ENCODE measurements around the gene RMDN2. TPM values are rescaled to one million over a fixed set of nuclear protein-coding genes. Genes with fewer than 3 reads are reported as not detected.
"Not testable (repeated sequence)": the region's sequence is repeated elsewhere in the genome, so short reads cannot be mapped to it uniquely, and the experiment has no call there.

The RMDN2 gene
- total RNA-seq, 1 experiment from 2014 or later: 9.6 TPM

GRCh38 chr2:37897511-37897910, 27.6 kb upstream of the RMDN2 start:
- no peak for DNase-seq (ENCODE audit: low read depth)

DNA sequence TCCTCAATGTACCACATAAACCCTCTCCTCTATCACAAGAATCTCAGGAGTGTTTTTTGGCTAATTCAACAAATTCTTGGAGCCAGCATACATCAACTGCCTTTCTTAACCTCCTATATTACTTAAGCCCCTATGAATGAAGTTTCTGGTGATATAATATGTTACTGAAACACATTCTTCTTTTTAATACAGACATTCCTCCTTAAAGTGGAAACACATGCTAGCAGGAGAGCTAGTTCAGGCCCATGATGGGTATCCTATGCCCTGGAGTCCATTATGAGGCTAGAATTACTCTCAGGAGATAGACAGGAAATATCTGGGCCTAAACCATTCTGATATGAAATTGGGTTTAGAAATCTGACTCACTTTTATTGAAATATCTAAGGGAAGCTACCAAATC, 26.6 kb upstream of the RMDN2 start:
- DNase-seq (ENCODE audit: low read depth): no peak

DNA sequence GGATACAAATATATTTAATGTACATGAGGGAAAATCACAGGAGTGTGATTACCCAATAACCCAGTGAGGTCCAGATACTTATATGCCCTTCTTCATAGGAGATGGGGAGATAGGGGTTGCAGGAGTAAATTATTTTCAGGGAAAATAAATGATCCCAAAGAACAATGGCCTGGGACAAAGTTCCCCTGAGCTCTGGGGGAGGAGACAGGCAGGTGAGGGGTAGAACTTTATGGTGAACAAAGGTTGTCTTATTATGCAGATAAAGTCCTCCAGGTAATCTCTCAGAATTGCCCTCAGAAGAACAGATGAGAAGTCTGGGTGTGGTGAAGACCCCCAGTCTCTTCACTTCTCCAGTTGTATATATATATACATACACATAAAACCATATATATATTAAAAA, 22.1 kb upstream of the RMDN2 start:
- DNase-seq (ENCODE audit: low read depth): no peak

DNA sequence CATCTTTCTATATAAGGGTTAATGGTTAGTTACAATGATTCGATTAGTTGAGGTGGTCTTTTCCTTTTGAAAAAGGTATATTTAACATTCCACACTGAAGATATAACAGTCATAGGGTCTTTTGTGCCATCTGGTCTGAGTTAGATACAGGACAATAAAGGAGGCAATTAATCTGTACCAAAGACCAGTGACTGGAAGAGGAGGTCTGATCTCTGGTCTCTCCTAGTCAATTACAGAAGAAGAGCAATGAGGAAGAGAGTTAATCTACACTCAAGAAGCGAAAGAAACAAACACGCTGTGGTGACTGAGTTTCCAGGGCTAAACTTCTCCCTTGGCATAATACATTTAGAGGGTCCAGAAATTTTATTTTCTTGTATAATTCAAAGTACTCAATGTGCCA, 20.7 kb upstream of the RMDN2 start:
- DNase-seq (ENCODE audit: low read depth): no peak

GRCh38 chr2:37904993-37905392, 20.1 kb upstream of the RMDN2 start:
- no peak for DNase-seq (ENCODE audit: low read depth)

- no peak for DNase-seq (ENCODE audit: low read depth)
Measured at GRCh38 chr2:37906131-37906530, 19.0 kb upstream of the RMDN2 start.

GRCh38 chr2:37907501-37908225, 17.4 kb upstream of the RMDN2 start:
- no peak for DNase-seq (ENCODE audit: low read depth)

DNA sequence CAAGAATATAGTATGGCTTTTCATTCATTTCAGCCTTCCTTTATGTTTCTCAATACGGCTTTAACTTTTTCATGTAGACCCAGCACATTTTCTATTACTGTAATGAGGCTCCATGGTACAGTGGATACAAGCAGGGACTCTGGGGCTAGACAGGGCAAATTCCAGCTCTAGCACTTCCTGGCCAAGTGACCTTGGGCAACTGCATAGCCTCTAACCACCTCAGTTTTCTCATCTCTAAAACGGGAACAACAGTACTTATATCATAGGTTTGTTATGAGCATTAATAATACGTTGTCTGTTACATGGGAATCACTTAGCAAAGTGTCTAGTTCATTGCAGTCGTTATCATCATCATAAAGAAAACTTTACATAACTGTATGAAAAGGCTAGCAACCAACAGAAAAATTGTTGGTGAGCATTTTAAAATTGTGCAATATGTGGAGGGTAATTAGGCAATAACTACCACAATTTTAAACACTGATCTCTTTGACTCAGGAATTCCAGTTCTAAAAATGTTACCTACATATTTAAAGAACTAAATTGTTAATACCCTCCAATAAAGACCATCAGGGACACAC, 13.7 kb upstream of the RMDN2 start:
- DNase-seq (ENCODE audit: low read depth): no peak

- DNase-seq (ENCODE audit: low read depth): no peak
Measured at GRCh38 chr2:37912056-37912455, 13.0 kb upstream of the RMDN2 start.

GRCh38 chr2:37912616-37913015, 12.5 kb upstream of the RMDN2 start:
- DNase-seq (ENCODE audit: low read depth): no peak

DNA sequence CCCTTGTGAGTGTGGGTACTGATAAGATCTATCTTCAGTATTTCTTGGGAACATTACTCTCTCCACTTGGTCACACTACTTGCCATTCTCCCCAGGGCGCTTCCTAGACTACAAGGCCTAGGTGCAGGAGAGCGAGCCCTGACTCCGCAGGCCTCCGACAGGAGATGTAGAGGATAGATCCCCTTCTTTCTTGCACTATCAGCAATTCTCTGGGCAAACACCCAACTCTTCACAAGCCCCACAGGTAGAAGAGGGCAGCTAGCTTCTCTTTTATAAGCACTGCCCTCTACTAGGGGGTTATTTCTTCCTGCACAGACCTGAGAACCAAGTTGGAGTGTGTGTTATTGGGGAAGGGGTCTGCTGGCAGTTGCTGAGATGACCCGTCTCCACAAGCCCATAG, 10.7 kb upstream of the RMDN2 start:
- DNase-seq (ENCODE audit: low read depth): no peak

DNA sequence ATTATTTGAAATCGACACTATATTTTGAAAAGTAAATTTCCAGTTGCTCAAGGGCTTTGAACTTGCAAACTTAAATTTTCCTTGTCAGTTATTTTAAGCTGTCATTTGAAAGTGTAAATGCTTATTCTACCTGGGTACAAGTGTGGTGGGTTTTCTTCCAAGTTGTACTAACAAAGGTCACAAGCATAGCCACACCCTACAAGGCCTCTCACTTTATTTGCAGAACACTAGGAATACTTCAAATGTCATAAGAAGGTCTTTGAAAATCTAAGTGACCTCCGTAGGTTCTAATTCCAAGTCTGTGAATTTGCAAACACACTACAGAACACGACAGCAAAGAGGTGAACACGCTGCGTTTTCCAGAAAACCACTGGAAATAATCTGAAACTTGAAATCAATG, 9.3 kb upstream of the RMDN2 start:
- DNase-seq (ENCODE audit: low read depth): no peak

GRCh38 chr2:37916512-37917082, 8.5 kb upstream of the RMDN2 start:
- DNase-seq (ENCODE audit: low read depth): peak; percentile 54

DNA sequence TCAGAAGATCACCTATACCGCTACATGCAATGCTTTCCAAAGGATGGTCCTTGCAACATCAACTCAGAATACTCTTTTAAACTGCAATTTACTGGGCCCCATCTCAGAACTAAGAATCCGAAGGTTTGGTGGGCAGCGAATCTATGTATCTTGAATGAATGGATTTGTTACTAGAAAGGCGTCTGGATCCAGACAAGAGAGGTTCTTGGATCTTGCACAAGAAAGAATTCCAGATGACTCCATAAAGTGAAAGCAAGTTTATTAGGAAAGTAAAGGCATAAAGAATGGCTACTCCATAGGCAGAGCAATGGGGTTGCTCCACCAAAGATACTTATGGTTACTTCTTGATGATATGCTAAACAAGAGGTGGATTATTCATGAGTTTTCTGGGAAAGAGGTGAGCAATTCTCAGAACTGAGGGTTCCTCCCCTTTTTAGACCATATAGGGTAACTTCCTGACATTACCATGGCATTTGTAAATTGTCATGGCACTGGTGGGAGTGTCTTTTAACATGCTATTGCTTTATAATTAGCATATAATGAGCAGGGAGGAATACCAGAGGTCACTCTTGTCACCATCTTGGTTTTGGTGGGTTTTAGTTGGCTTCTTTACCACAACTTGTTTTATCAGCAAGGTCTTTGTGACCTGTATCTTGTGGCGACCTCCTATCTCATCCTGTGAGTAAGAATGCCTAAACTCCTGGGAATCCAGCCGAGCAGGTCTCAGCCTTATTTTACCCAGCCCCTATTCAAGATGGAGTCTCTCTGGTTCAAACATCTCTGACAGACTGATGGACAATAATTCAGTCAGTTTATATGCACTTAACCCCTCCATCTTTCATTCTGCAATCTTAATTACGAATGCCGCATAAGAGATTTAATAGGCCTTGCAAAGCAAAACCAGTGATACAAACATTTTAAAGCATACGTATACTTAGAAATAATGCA, 7.5 kb upstream of the RMDN2 start:
- no peak for DNase-seq (ENCODE audit: low read depth)

DNA sequence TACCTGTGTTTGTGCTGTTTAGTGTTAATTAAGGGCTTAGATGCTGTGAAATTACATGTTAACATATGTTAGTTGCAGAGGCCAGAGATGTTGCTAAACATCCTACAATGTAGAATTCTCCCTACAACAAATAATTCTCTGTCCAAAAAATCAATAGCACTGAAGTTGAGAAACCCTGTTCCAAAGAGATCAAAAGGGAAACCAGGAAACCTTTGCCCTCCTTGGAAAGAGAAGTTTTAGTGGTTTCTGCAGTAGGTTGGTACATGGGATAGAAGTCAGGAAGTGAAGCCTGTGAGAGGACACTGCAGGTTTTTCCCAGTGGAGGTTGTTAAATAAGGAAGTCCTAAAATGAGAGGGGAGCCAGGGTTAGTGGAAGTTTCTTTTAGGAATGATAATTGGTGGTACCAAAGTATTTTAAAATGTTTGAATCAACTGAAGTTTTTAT, 6.3 kb upstream of the RMDN2 start:
- DNase-seq (ENCODE audit: low read depth): no peak

- peak; percentile 23 for DNase-seq (ENCODE audit: low read depth)
Measured at GRCh38 chr2:37919631-37920032, 5.5 kb upstream of the RMDN2 start.

DNA sequence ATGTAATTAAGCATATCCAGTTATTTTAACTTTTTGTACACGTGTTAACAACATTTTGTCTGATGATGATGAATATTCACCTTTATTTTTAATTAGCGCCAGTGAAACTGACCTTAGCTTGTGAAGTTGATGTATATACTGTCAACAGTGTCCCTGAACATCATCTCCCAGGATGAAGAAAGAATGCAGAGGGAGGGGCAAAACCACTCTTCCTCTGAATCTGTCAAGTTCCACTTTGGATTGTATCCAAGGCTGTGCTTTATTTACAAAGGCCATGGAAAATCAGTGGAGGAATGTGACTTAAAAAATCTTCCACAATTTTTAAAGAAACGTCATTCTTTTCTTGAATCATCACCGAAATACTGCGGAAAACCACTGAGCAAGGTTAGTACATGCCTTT, 4.5 kb upstream of the RMDN2 start:
- DNase-seq (ENCODE audit: low read depth): peak; percentile 61

DNA sequence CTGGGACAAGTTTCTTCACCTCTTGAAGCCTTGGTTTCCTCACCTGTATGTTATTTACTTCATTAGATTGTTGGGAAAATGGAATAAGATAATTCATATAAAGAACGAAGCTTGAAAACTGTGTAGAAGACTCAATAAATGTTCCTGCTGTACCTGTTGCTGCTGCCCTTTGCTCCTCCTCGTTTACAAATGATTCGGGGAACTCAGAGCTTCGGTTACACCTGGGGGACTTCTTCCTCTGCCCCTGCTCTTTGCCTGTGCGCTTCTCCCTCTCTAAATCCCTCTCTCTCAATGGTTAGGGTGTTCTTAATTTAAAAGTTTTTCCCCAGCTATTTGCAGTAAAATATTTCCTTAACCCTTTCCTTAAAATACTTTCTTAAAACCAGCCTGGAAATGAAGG, 3.3 kb upstream of the RMDN2 start:
- DNase-seq (ENCODE audit: low read depth): no peak

GRCh38 chr2:37923308-37924055, 1.6 kb upstream of the RMDN2 start:
- no peak for DNase-seq (ENCODE audit: low read depth)

- DNase-seq (ENCODE audit: low read depth): no peak
Measured at GRCh38 chr2:37926635-37927034, 1.5 kb downstream of the RMDN2 start.

- DNase-seq (ENCODE audit: low read depth): no peak
Measured at GRCh38 chr2:37928377-37928776, 3.3 kb downstream of the RMDN2 start.

DNA sequence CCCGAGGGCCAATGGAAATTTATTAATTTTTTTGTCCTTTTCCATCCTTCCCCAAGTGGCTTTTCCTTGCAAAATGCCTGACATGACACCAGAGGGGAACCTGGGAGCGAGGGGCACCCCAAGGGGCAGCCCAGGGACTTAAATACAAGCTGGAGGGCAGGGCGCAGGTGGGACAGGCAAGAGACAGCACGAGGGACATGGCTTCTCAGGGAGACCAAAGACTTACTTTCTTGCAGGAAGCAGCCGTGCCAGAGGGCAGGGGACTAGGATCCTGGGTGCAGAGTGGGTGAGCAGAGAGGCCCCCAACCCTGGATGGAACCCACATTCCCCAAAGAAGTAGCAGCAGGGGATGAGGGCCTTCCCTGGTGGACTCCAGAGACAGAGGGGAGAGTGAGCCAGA, 5.3 kb downstream of the RMDN2 start:
- DNase-seq (ENCODE audit: low read depth): not testable (repeated sequence)

All from RPMI7951 (cell line).